Keratinocyte (primary cell): ENCODE data around the gene TBP. TPM values are rescaled to one million over a fixed set of nuclear protein-coding genes. Genes with fewer than 3 reads are reported as not detected.

Source experiments
- DNase-seq: peaks from one replicate; pipeline ENCODE4 v3.0.0-alpha.2; 2011; ENCODE audit warnings: low read depth, missing footprints, low spot score
- FAIRE-seq: peaks from 2 replicates; lab custom pipeline; 2011; peaks lifted over from hg19 to GRCh38; lab: Jason Lieb, UNC
- H2AFZ ChIP-seq: 2 replicates; pipeline ENCODE4 v1.6.0; 2012; ENCODE audit warnings: low read length, control low read depth, inconsistent platforms; ENCODE audit not compliant: control insufficient read depth
- H3K27ac ChIP-seq: 2 replicates; pipeline ENCODE4 v1.5.1; 2011; ENCODE audit warnings: low read length; ENCODE audit not compliant: control insufficient read depth, insufficient read depth
- H3K27me3 ChIP-seq: 3 replicates; pipeline ENCODE4 v1.6.0; 2011; ENCODE audit warnings: low read length; ENCODE audit not compliant: control insufficient read depth, insufficient read depth; ENCODE audit errors: extremely low read depth
- H3K36me3 ChIP-seq, 2 experiments: 2 replicates in 1 of 2; 3 replicates in 1 of 2; pipeline ENCODE4 v1.5.1; 2011; ENCODE audit warnings: low read length in 2 of 2, mild to moderate bottlenecking in 1 of 2; ENCODE audit not compliant: control insufficient read depth in 2 of 2, insufficient read depth in 2 of 2; ENCODE audit errors: extremely low read depth in 1 of 2
- H3K4me1 ChIP-seq: 3 replicates; pipeline ENCODE4 v1.5.1; 2011; ENCODE audit warnings: low read length; ENCODE audit not compliant: control insufficient read depth, insufficient read depth; ENCODE audit errors: extremely low read depth
- H3K4me2 ChIP-seq: 3 replicates; pipeline ENCODE4 v1.6.0; 2011; ENCODE audit warnings: low read depth, low read length; ENCODE audit not compliant: control insufficient read depth, insufficient read depth; ENCODE audit errors: extremely low read depth
- H3K4me3 ChIP-seq, 3 experiments: fragments of 200-600 bp in 1 of 3; sonication (generic) in 1 of 3; 2 replicates in 2 of 3; 3 replicates in 1 of 3; pipeline ENCODE4 v1.5.1; 2011 to 2016; ENCODE audit warnings: low read length in 3 of 3, mild to moderate bottlenecking in 3 of 3, control low read depth in 2 of 3, inconsistent platforms in 1 of 3, low read depth in 1 of 3, mixed read lengths in 1 of 3, mixed run types in 1 of 3, moderate library complexity in 1 of 3; ENCODE audit not compliant: control insufficient read depth in 2 of 3, insufficient read depth in 2 of 3; ENCODE audit errors: extremely low read depth in 1 of 3
- H3K79me2 ChIP-seq: 2 replicates; pipeline ENCODE4 v1.6.0; 2012; ENCODE audit warnings: low read length; ENCODE audit not compliant: control insufficient read depth, insufficient read depth
- H3K9ac ChIP-seq: 3 replicates; pipeline ENCODE4 v1.6.0; 2011; ENCODE audit warnings: low read length; ENCODE audit not compliant: control insufficient read depth, insufficient read depth; ENCODE audit errors: extremely low read depth
- H3K9me1 ChIP-seq: 3 replicates; pipeline ENCODE4 v1.6.0; 2011; ENCODE audit warnings: low read length; ENCODE audit not compliant: control insufficient read depth, insufficient read depth; ENCODE audit errors: extremely low read depth
- H3K9me3 ChIP-seq: 2 replicates; pipeline ENCODE4 v1.5.1; 2012; ENCODE audit warnings: low read depth, low read length; ENCODE audit not compliant: control insufficient read depth
- H4K20me1 ChIP-seq: 3 replicates; pipeline ENCODE4 v1.6.0; 2011; ENCODE audit warnings: low read length; ENCODE audit not compliant: control insufficient read depth, insufficient read depth; ENCODE audit errors: extremely low read depth
- CTCF ChIP-seq, 3 experiments: IDR thresholded peaks in 1 of 3; conservative IDR thresholded peaks in 1 of 3; optimal IDR thresholded peaks in 1 of 3; 2 replicates in 2 of 3; 3 replicates in 1 of 3; pipeline versions ENCODE3 to v1.5.1; 2011; ENCODE audit warnings: low read length in 3 of 3, mild to moderate bottlenecking in 3 of 3, moderate library complexity in 2 of 3, control low read depth in 1 of 3, inconsistent platforms in 1 of 3; ENCODE audit not compliant: insufficient read depth in 2 of 3; ENCODE audit errors: extremely low read depth in 1 of 3
- EZH2 ChIP-seq: IDR thresholded peaks from one replicate; pipeline ENCODE4 v1.6.1; 2012; ENCODE audit warnings: inconsistent platforms, mild to moderate bottlenecking, low read length, moderate library complexity
- dilution Hi-C: fragments of 300-500 bp; cut with MboI; formaldehyde crosslinking; loops from one replicate; pipeline ENCODE4 v1.7.0; 2020; ENCODE audit warnings: low sequenced_read_pairs; ENCODE audit not compliant: extremely low pct_ligation_motif_present
- polyA plus RNA-seq, 5 experiments: library from polyadenylated mRNA; depleted of rRNA in 3 of 5; stranded (reverse) in 3 of 5; stranded (forward) in 1 of 5; unstranded in 1 of 5; fragments of >200 nt; gene quantifications; 1 replicate in 1 of 5; 2 replicates in 3 of 5; 3 replicates in 1 of 5; pipeline versions ENCODE4 v1.2.1 to v1.2.3, GENCODE V29; 2011 to 2012; ENCODE audit warnings: missing spikeins in 2 of 5, low read depth in 1 of 5, low replicate concordance in 1 of 5

Gene TBP
- polyA plus RNA-seq, 1 donor (not counting 4 experiments of a cell fraction or from before 2014, with no cell fraction given): 17.3 TPM

- no peaks in the 10 kb centered on the region for H3K9me1 ChIP-seq
- no peaks in the 10 kb centered on the region for H4K20me1 ChIP-seq
- no peaks in the 10 kb centered on the region for H3K79me2 ChIP-seq
- FAIRE-seq (no peak), DNase-seq (no peak)
- no peaks in the 10 kb centered on the region for H3K36me3 ChIP-seq
- dilution Hi-C loops: no loop called here
- no peak overlapping the region for H3K4me3 ChIP-seq
- H3K9ac ChIP-seq: no peak overlapping the region
- H3K9me3 ChIP-seq: no peaks in the 10 kb centered on the region
- no peak for TF ChIP-seq CTCF (optimal IDR thresholded peaks at IDR 0.05 in 1 of 3, IDR thresholded peaks at IDR 0.05 in 1 of 3, conservative IDR thresholded peaks at IDR 0.05 in 1 of 3; ENCODE audit: extremely low read depth in 1 of 3, insufficient read depth in 2 of 3, low read length in 3 of 3)
- no peak for TF ChIP-seq EZH2
- H3K27ac ChIP-seq: no peak overlapping the region
- no peak overlapping the region for H3K4me2 ChIP-seq
- H3K4me1 ChIP-seq: no peaks in the 10 kb centered on the region
- H2AFZ ChIP-seq: no peak overlapping the region
- H3K27me3 ChIP-seq: peaks cover 9% of the 10 kb centered on the region
Observed at GRCh38 chr6:170596426-170596825, 42.3 kb downstream of the TBP start.

- no peak for FAIRE-seq
- Histone ChIP-seq H3K79me2 (no peaks in the 10 kb centered on the region), H3K27me3 (peaks cover 9% of the 10 kb centered on the region), H3K4me1 (no peaks in the 10 kb centered on the region), H3K4me3 (no peak overlapping the region), H4K20me1 (no peaks in the 10 kb centered on the region), H3K9me3 (no peaks in the 10 kb centered on the region), H3K9ac (no peak overlapping the region), H3K36me3 (no peaks in the 10 kb centered on the region), H3K4me2 (no peak overlapping the region), H2AFZ (no peak overlapping the region), H3K27ac (no peak overlapping the region), H3K9me1 (no peaks in the 10 kb centered on the region)
- no peak for DNase-seq
- dilution Hi-C loops: no loop called here
- TF ChIP-seq CTCF (optimal IDR thresholded peaks at IDR 0.05 in 1 of 3, IDR thresholded peaks at IDR 0.05 in 1 of 3, conservative IDR thresholded peaks at IDR 0.05 in 1 of 3; ENCODE audit: extremely low read depth in 1 of 3, insufficient read depth in 2 of 3, low read length in 3 of 3) (no peak), EZH2 (no peak)
Observed at GRCh38 chr6:170597278-170597677, 43.1 kb downstream of the TBP start.
